ENCODE data around the gene NENF. TPM values are rescaled to one million over a fixed set of nuclear protein-coding genes. Genes with fewer than 3 reads are reported as not detected.

The NENF gene
- total RNA-seq, 2 donors from 2014 or later = 36.9 to 40.7 TPM

DNA sequence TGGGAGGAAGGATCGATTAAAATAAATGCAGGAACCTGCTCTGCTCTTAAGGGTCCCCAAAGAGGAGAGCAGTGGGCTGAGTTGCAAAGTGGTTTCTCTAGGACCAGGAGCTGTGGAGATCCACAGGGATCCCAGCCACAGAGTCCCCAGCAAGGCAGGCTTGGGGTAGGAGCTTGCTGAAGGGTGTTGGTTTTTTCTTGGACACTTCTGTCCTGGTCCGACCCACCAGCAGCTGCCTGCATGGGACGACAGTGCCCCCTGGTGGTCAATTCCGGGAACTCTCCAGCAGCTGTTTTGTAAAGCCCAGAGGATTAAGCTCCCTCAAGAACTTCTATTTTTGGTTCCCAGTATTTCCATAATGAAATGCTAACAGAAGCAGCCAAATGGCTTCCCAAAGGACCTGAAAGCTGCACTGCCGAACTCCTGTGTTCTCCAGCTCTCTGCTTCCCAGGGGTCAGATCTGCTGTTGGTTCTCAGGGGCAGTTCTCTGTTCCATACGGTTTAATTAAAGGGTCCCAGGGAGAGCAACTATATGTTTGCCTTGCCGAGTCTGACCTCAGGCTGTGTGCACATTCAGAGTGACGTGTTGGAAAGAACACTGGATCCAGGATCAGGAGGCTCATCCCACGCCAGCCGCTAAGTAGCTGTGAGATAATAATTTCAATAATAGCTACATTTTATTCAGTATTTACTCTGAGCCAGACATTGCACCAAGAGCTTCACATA lies 23.2 kb downstream of the NENF start:
- H3K27me3 Mint-ChIP-seq (ENCODE audit: low read depth) = no peaks in the 10 kb centered on the region
- DNase-seq = peak; percentile 80 to 88
- ATAC-seq (replicated peaks in 1 of 2) = peak; percentile 72 to 73
- no peaks in the 10 kb centered on the region for H3K9me3 Mint-ChIP-seq
- H3K4me3 Mint-ChIP-seq = no peak overlapping the region
- no peaks in the 10 kb centered on the region for H3K36me3 Mint-ChIP-seq (ENCODE audit: insufficient read depth in 2 of 2)
- peaks cover 12% of the 10 kb centered on the region for H3K4me1 Mint-ChIP-seq (ENCODE audit: low read depth)
- no peak overlapping the region for H3K27ac Mint-ChIP-seq

DNA sequence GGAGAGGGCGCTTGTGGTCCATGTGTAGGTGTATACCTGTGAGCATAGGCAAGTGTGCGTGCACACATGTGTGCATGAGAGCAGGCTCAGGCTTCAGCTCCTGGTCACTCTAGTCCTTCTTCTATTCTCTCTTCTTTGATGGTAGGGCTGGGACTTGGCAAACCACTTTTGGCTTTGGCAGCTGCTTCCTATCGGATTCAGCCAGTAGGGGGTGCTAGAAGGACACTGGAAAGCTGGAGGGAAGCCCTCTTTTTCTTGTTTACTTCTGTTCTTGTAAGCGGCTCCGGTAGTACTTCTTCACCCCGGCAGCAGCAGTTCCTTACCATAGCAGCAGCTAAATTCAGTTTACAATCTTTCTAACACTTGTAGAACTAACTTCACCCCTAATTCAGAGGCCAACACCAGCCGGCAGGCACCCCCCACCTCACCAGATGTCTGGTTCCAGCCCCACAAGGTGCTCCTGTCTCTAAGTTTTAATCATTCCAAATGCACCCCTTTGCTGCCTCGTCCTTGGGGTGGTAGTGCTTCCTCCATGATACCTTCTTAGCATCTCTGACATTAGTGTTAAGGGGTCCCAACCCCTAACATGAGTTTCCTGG lies 25.1 kb downstream of the NENF start:
- ATAC-seq (replicated peaks in 1 of 2) = peak in 1 of 2 donors; percentile 39
- Mint-ChIP-seq H3K27me3 (ENCODE audit: low read depth) (no peaks in the 10 kb centered on the region), H3K4me1 (ENCODE audit: low read depth) (peaks cover 12% of the 10 kb centered on the region)

DNA sequence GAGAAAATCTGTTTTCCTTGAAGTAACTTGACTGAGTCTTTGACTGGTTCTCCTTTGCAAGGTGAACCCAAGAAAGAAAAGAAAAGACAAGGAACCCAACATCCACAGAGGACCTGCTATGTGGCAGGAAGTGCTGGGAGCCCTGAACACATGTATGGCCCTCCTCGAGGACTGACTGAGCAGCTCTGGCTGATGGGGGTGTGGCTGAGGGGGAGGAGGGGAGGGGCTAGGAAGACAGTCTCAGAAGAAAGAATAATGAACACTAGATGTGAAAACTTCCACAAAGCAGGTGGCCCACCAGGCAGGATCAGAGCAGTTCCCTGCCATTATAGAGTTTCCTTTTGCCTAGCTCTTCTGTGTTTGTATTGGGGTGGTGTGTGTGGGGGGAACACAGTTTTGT lies 26.1 kb downstream of the NENF start:
- DNase-seq (no peak), ATAC-seq (replicated peaks in 1 of 2) (peak in 1 of 2 donors; percentile 41)
- Mint-ChIP-seq H3K4me3 (no peak overlapping the region), H3K27me3 (ENCODE audit: low read depth) (no peaks in the 10 kb centered on the region), H3K36me3 (ENCODE audit: insufficient read depth in 2 of 2) (no peaks in the 10 kb centered on the region), H3K27ac (no peak overlapping the region), H3K4me1 (ENCODE audit: low read depth) (peaks cover 12% of the 10 kb centered on the region), H3K9me3 (no peaks in the 10 kb centered on the region)

More for the DNA sequence above, 25.1 kb downstream of the NENF start:
- peak; percentile 74 to 82 for DNase-seq
- H3K27ac Mint-ChIP-seq = no peak overlapping the region
- H3K4me3 Mint-ChIP-seq = no peak overlapping the region
- no peaks in the 10 kb centered on the region for H3K36me3 Mint-ChIP-seq (ENCODE audit: insufficient read depth in 2 of 2)
- H3K9me3 Mint-ChIP-seq = no peaks in the 10 kb centered on the region

DNA sequence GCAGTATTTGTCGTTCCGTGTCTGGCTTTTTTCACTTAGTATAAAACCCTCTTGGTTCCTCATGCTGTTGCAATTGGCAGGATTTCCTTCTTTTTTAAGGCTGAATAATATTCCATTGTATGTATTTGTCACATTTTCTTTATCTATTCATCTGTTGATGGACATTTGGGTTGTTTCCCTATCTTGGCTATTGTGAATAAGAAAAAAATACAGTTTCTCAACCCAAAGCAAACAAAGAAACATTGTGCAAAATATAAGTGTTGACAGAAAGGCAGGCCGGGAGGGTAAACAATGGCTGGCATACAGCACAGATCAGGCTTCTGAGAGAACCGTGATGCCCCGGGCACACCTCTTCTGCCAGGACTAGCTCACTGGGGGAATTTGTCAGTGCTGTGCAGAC lies 26.9 kb downstream of the NENF start:
- Mint-ChIP-seq H3K27ac (no peak overlapping the region), H3K27me3 (ENCODE audit: low read depth) (no peaks in the 10 kb centered on the region), H3K4me1 (ENCODE audit: low read depth) (peaks cover 12% of the 10 kb centered on the region), H3K4me3 (no peak overlapping the region), H3K36me3 (ENCODE audit: insufficient read depth in 2 of 2) (no peaks in the 10 kb centered on the region), H3K9me3 (no peaks in the 10 kb centered on the region)
- ATAC-seq (replicated peaks in 1 of 2) (no peak), DNase-seq (no peak)

DNA sequence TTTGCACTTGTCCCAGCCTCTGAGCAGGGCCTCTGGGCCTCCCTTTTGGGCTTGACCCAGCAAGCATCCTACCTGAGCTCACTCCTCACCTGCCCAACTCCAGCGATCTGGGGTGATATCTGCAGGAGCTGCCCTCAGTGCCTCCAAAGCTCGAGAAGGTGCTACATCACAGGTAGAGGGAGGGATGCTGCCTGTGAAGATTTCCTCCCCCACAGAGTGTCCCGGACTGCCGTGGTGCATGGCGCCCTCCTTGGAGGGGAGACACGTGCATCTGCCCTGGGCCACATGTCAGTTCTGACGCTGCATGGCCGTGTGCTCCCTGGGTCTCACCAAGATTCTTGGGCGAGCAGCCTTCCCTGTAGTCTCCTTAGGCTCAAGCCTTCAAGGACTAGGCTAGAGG lies 27.7 kb downstream of the NENF start:
- no peaks in the 10 kb centered on the region for H3K27me3 Mint-ChIP-seq (ENCODE audit: low read depth)
- H3K9me3 Mint-ChIP-seq = no peaks in the 10 kb centered on the region
- no peak overlapping the region for H3K27ac Mint-ChIP-seq
- DNase-seq (no peak), ATAC-seq (replicated peaks in 1 of 2) (no peak)
- no peaks in the 10 kb centered on the region for H3K36me3 Mint-ChIP-seq (ENCODE audit: insufficient read depth in 2 of 2)
- peaks cover 12% of the 10 kb centered on the region for H3K4me1 Mint-ChIP-seq (ENCODE audit: low read depth)
- no peak overlapping the region for H3K4me3 Mint-ChIP-seq

DNA sequence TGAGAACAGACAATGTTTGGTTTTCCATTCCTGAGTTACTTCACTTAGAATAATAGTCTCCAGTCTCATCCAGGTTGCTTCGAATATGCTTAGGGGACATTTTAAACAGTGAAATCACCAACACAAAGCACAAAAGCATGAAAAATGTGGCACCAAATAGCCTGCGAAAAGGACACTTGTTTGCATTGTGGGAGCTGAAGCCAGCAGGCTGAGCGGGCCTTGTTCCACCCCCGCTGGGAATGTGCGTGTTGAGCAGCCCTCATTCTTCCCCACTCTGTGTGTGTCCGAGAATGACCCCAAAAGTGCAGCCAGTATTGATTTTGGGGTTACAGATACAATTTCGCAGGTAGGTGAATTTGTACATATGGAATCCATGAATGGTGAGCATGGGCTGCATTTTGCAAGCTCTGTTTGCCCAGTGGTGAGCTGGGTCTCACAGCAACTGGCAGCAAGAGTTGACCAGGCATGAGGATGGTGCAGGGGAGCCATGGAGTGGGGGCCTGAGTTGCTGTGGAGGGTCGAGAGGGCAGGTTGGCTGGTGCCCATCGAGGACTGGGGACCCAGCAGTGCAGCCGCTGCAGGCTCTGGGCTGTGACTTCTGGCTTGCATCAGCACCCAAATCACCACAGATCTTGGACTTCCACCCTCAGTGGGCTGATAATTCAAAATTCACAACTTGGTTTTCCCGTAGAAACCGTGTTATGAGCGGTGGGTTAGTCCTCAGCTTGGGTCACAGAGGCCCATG lies 29.4 kb downstream of the NENF start:
- Mint-ChIP-seq H3K9me3 (no peaks in the 10 kb centered on the region), H3K27ac (no peak overlapping the region), H3K27me3 (ENCODE audit: low read depth) (no peaks in the 10 kb centered on the region), H3K36me3 (ENCODE audit: insufficient read depth in 2 of 2) (no peaks in the 10 kb centered on the region), H3K4me1 (ENCODE audit: low read depth) (peaks cover 12% of the 10 kb centered on the region), H3K4me3 (no peak overlapping the region)
- ATAC-seq (replicated peaks in 1 of 2) (no peak), DNase-seq (no peak)

DNA sequence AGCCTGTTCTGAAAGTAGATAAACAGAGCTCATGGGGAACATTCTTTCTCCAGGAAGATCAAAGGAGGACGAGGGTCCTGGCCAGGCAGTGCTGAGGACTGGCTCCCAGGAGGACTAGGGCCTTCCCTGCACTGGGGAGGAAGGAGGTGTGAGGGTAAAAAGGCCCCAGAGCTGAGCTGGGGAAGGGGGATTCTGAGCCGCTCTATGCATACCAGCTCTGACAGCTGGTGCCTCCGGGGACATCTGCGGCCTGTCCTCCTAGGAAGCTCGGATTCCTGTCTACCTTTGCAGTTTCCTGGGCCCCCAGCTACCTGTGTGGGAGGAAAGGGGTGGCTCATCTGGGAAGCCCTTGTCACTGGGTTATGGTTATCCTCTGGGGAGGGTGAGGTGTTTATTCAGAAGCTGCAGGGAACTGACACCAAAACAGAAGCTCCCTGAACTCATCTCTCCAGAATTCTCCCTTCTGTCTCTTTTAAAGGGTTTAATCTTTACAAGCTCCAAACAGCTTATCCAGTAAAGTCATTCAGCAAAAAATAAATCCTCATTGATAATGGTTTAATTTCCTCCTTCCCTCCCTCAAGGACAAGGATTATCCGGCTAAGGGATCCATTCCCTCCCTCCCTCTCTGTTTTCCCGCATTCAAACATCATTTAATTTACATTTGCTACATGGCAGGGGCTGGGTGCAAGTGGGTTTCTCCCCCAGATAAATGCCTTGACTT lies 31.0 kb downstream of the NENF start:
- Mint-ChIP-seq H3K4me1 (ENCODE audit: low read depth) (peaks cover under 1% of the 10 kb centered on the region), H3K27ac (no peak overlapping the region), H3K27me3 (ENCODE audit: low read depth) (no peaks in the 10 kb centered on the region), H3K9me3 (peaks cover 0 to 1% of the 10 kb centered on the region in 2 donors), H3K36me3 (ENCODE audit: insufficient read depth in 2 of 2) (no peaks in the 10 kb centered on the region), H3K4me3 (no peak overlapping the region)
- ATAC-seq (replicated peaks in 1 of 2) = no peak
- no peak for DNase-seq

DNA sequence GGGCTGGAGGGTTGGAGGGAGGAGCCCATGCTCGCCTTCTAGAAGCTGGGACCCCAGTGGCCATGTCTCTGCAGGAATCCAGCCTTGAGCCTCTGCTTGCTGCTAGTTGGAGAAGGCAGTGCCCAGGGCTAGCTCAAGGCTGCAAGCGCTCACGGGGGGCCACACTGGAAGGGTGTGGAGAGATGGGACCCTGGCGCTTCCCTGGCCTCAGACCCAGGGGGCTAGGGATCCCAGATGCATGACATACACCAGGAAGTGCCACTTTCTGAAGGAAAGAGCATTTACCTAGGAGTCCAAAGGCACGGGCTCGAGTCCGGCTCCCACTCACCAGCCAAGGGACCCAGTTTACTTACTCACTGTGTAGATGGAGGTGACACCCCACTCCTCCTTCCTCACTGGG lies 32.6 kb downstream of the NENF start:
- no peak for DNase-seq
- Mint-ChIP-seq H3K4me3 (no peak overlapping the region), H3K36me3 (ENCODE audit: insufficient read depth in 2 of 2) (no peaks in the 10 kb centered on the region), H3K9me3 (peaks cover 0 to 1% of the 10 kb centered on the region in 2 donors), H3K4me1 (ENCODE audit: low read depth) (no peaks in the 10 kb centered on the region), H3K27ac (no peak overlapping the region), H3K27me3 (ENCODE audit: low read depth) (no peaks in the 10 kb centered on the region)
- no peak for ATAC-seq (replicated peaks in 1 of 2)

DNA sequence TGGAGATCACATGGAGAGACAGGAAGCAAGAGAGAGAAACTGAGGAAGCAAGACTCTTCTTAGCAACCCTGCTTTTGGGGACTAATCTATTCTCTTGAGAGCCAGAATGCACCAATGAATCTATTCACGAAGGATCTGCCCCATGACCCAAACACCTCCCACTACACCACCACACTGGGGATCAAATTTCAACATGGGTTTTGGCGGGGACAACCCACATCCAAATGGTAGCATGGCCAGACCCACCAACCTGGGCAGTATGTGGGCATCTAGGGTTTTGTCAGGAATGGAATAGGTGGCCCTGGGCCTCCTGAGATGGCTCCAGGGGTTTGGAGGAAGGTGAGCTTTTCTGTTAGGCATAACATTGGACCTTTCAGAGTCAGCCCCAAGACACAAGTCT lies 33.7 kb downstream of the NENF start:
- ATAC-seq (replicated peaks in 1 of 2) (no peak), DNase-seq (no peak)
- Mint-ChIP-seq H3K27ac (no peak overlapping the region), H3K4me1 (ENCODE audit: low read depth) (no peaks in the 10 kb centered on the region), H3K9me3 (peaks cover 0 to 1% of the 10 kb centered on the region in 2 donors), H3K4me3 (no peak overlapping the region), H3K27me3 (ENCODE audit: low read depth) (no peaks in the 10 kb centered on the region), H3K36me3 (ENCODE audit: insufficient read depth in 2 of 2) (no peaks in the 10 kb centered on the region)

DNA sequence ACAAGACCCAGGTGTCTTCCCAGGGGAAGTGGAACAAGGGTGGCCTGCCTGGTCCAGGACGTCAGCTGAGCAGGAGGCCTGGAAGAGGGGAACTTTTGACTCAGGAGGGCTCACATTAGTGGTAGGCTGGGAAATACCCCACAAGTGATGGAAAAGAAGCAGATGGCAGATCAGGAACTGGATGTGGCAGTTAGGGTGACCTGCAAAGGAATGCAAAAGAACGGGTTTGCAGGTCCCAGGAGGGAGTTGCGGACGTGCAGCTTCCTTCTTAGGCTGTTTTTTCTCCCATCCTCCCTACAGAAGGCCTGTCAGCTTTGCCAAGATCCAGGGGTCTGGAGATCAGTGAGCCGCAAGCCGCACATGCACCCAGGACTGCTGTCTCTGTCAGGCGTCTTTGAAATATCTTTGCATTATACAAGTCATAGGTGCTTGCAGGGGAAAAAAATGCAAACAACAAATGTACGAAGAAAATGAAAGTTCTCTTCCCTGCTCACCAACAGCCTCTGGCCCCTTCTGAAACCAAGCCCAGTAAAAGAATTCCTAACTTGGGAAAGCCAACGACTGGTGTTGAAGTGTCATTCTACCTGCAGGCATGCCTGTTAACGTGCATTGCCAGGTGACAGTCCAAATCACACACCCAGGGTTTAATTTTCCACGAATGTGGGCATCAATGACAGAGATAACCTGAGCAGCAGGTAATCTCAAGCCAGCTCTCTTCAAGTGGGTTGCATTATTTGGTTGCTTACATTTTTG lies 34.4 kb downstream of the NENF start:
- Mint-ChIP-seq H3K36me3 (ENCODE audit: insufficient read depth in 2 of 2) (no peaks in the 10 kb centered on the region), H3K4me1 (ENCODE audit: low read depth) (no peaks in the 10 kb centered on the region), H3K27ac (no peak overlapping the region), H3K27me3 (ENCODE audit: low read depth) (no peaks in the 10 kb centered on the region), H3K4me3 (no peak overlapping the region), H3K9me3 (peaks cover 0 to 1% of the 10 kb centered on the region in 2 donors)
- ATAC-seq (replicated peaks in 1 of 2) (no peak), DNase-seq (no peak)

DNA sequence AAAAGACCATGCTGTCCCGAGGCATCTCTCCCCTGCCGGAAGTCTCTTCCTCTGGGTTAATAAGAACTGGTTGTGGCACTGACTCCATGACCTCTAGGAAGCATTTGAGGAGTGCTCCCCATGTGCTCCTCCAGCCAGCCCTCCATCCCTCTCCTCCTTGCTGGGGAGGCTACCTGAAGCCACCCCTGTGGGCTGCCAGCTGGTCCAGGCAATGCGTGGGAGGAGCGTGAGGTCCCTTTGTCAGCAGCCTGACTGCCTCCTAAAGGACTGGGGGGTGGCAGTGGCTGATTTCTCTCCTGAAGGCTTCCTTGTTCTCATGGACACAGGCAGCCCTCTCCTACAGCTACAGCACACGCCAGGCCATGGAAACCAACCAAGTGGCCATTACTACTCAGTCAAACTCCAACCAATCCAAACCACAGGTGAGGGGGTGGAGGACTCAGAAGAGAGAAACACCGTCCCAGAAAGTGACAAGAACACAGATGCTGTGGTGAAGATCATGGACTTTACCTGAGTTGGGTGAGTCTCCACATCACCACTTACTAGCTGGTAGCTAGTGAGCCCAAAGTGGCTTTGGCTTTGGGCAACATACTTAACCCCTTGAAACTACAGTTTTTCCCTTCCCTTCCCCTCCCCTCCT lies 35.2 kb downstream of the NENF start:
- peaks cover 0 to 1% of the 10 kb centered on the region in 2 donors for H3K9me3 Mint-ChIP-seq
- H3K36me3 Mint-ChIP-seq (ENCODE audit: insufficient read depth in 2 of 2) = no peaks in the 10 kb centered on the region
- peak; percentile 48 to 68 for ATAC-seq (replicated peaks in 1 of 2)
- H3K4me3 Mint-ChIP-seq = no peak overlapping the region
- H3K4me1 Mint-ChIP-seq (ENCODE audit: low read depth) = peaks cover 2% of the 10 kb centered on the region
- DNase-seq = peak in 1 of 2 donors; percentile 15
- no peak overlapping the region for H3K27ac Mint-ChIP-seq
- H3K27me3 Mint-ChIP-seq (ENCODE audit: low read depth) = no peaks in the 10 kb centered on the region

DNA sequence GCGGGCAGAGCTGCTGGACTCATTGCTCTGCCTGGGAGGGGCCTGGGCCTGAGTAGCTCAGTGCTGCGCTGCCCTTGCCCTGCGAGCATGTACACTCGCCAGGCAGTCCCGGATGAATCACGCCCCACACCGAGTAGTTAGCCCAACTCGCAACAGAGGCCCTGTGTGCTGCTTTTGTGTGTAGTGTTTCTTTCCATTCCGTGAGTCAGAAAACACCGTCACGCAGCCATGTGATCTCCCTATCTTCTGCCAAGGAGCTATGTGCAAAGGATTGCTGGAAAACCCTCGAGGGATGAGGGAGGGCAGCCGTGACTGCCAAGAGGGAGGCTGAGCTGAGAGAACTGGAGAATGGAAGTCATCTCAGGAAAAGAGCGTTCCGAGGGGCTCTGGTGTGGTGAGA lies 37.3 kb downstream of the NENF start:
- H3K36me3 Mint-ChIP-seq (ENCODE audit: insufficient read depth in 2 of 2) = no peaks in the 10 kb centered on the region
- peaks cover 0 to 1% of the 10 kb centered on the region in 2 donors for H3K9me3 Mint-ChIP-seq
- H3K27me3 Mint-ChIP-seq (ENCODE audit: low read depth) = no peaks in the 10 kb centered on the region
- no peak for DNase-seq
- no peak overlapping the region for H3K27ac Mint-ChIP-seq
- H3K4me3 Mint-ChIP-seq = no peak overlapping the region
- ATAC-seq (replicated peaks in 1 of 2) = no peak
- peaks cover 7% of the 10 kb centered on the region for H3K4me1 Mint-ChIP-seq (ENCODE audit: low read depth)

Measured in activated T-cell treated with anti-CD3 and anti-CD28 coated beads, Interleukin-2, amount 50 U/mL, for 72 hours (primary cell).